Panc1 (cell line): ENCODE data around the gene SESTD1. TPM values are rescaled to one million over a fixed set of nuclear protein-coding genes. Genes with fewer than 3 reads are reported as not detected.

Experiments
- ATAC-seq: fragments of 200-7000 bp; cut with Tn5 transposase; 2 replicates; pipeline ENCODE4 v1.9.1; 2020; ENCODE audit warnings: mild to moderate bottlenecking, moderate library complexity
- BruUV-seq: library from RNA; stranded (reverse); fragments of 400-500 nt; replicated peaks from 2 replicates; lab custom pipeline; 2021; lab: Mats Ljungman, UMichigan
- CTCF ChIA-PET: fragments of 300-600 bp; sonication (Branson Sonifier 250); formaldehyde crosslinking; loops from one replicate; lab custom pipeline; 2022; ENCODE audit warnings: antibody characterized with exemption; lab: Charles Lee
- POLR2A ChIA-PET: fragments of 300-600 bp; sonication (Branson Sonifier 250); formaldehyde crosslinking; loops from one replicate; lab custom pipeline; 2022; ENCODE audit warnings: antibody characterized with exemption; lab: Charles Lee
- DNase-seq: peaks from one replicate; pipeline ENCODE4 v3.0.0-alpha.2; 2010; ENCODE audit warnings: low read depth, low spot score
- H3K27ac ChIP-seq: 2 replicates; pipeline ENCODE4 v1.5.1; 2011; ENCODE audit warnings: mild to moderate bottlenecking, low read length, inconsistent platforms
- H3K27me3 ChIP-seq: fragments of 200-500 bp; sonication (Bioruptor generic); 2 replicates; pipeline ENCODE4 v1.6.0; 2014; ENCODE audit warnings: low read length, inconsistent platforms; ENCODE audit not compliant: control insufficient read depth, insufficient read depth
- H3K36me3 ChIP-seq: fragments of 200-500 bp; sonication (Bioruptor generic); 2 replicates; pipeline ENCODE4 v1.5.1; 2014; ENCODE audit warnings: inconsistent platforms, mild to moderate bottlenecking, low read length, moderate library complexity; ENCODE audit not compliant: control insufficient read depth, insufficient read depth
- H3K4me1 ChIP-seq: 2 replicates; pipeline ENCODE4 v1.5.1; 2011; ENCODE audit warnings: inconsistent platforms, mild to moderate bottlenecking, low read length, moderate library complexity; ENCODE audit not compliant: control insufficient read depth, insufficient read depth
- H3K4me3 ChIP-seq, 2 experiments: 2 replicates each; pipeline ENCODE4 v1.5.1; 2011 to 2012; ENCODE audit warnings: low read depth in 2 of 2, low read length in 2 of 2, mild to moderate bottlenecking in 2 of 2, inconsistent platforms in 1 of 2, moderate library complexity in 1 of 2
- H3K9me3 ChIP-seq: fragments of 200-500 bp; sonication (Bioruptor generic); 2 replicates; pipeline ENCODE4 v1.5.1; 2014; ENCODE audit warnings: low read depth, mild to moderate bottlenecking, inconsistent platforms, low read length, moderate library complexity; ENCODE audit not compliant: control insufficient read depth, insufficient read depth
- POLR2AphosphoS5 ChIP-seq: IDR thresholded peaks from 2 replicates; pipeline ENCODE4 v1.6.1; 2012; ENCODE audit warnings: mild to moderate bottlenecking, low read depth, low read length, moderate library complexity
- SIN3A ChIP-seq: IDR thresholded peaks from 2 replicates; pipeline ENCODE4 v1.6.1; 2012; ENCODE audit warnings: low read depth, mild to moderate bottlenecking, low read length, moderate library complexity, borderline replicate concordance; ENCODE audit not compliant: insufficient read depth
- TCF7L2 ChIP-seq: IDR thresholded peaks from 2 replicates; pipeline ENCODE4 v1.6.1; 2011; ENCODE audit warnings: mild to moderate bottlenecking, low read depth, low read length, inconsistent platforms
- in situ Hi-C: cut with HindIII; loops from 2 replicates; pipeline ENCODE4 v1.10.0; 2016; ENCODE audit warnings: low sequenced_read_pairs, low pct_unique_long_range_greater_than_20kb
- intact Hi-C: fragments of 100-400 bp; cut with micrococcal nuclease; formaldehyde crosslinking; loops from one replicate; pipeline ENCODE4 v1.10.0; 2022; ENCODE audit not compliant: unreplicated experiment
- total RNA-seq: library from RNA; stranded (reverse); gene quantifications from one replicate; pipeline ENCODE4 v1.2.1, GENCODE V29; 2021; ENCODE audit not compliant: unreplicated experiment
- TF ChIP-seq, protein P1 (sequence below), 2 experiments: IDR thresholded peaks; 2 replicates each; pipeline ENCODE4 v1.6.1; 2011 to 2012; ENCODE audit warnings: low read depth in 2 of 2, control low read depth in 1 of 2, low read length in 1 of 2, mild to moderate bottlenecking in 1 of 2, moderate library complexity in 1 of 2; ENCODE audit not compliant: insufficient read depth in 1 of 2
- TF ChIP-seq, protein P2 (sequence below): fragments of 450-650 bp; IDR thresholded peaks from 2 replicates; pipeline ENCODE4 v1.5.1; 2017; ENCODE audit warnings: mild to moderate bottlenecking

SESTD1 gene
- total RNA-seq, 1 experiment from 2014 or later, result 31.3 TPM

DNA sequence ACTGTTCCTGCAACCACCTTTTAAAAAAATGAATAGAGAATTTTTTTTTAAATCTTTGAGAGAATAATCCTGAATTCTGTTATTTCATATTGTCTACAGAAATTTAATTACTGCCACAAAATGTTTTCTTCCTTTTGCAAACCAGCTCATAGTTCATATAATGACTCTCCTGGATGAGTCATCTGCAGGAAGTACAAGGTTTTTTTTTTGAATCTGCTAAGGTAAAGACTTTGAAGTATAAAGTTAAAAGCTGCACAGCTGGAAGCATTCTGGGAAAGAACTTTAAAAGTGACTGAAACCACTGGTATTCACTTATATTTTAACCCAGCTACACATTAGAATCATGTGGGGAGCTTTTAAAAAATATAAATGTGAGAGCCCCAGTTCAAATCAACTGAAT, 25.4 kb downstream of the SESTD1 start:
- TF ChIP-seq TCF7L2 (no peak), POLR2AphosphoS5 (no peak), SIN3A (no peak)
- TF ChIP-seq, protein P1, sequence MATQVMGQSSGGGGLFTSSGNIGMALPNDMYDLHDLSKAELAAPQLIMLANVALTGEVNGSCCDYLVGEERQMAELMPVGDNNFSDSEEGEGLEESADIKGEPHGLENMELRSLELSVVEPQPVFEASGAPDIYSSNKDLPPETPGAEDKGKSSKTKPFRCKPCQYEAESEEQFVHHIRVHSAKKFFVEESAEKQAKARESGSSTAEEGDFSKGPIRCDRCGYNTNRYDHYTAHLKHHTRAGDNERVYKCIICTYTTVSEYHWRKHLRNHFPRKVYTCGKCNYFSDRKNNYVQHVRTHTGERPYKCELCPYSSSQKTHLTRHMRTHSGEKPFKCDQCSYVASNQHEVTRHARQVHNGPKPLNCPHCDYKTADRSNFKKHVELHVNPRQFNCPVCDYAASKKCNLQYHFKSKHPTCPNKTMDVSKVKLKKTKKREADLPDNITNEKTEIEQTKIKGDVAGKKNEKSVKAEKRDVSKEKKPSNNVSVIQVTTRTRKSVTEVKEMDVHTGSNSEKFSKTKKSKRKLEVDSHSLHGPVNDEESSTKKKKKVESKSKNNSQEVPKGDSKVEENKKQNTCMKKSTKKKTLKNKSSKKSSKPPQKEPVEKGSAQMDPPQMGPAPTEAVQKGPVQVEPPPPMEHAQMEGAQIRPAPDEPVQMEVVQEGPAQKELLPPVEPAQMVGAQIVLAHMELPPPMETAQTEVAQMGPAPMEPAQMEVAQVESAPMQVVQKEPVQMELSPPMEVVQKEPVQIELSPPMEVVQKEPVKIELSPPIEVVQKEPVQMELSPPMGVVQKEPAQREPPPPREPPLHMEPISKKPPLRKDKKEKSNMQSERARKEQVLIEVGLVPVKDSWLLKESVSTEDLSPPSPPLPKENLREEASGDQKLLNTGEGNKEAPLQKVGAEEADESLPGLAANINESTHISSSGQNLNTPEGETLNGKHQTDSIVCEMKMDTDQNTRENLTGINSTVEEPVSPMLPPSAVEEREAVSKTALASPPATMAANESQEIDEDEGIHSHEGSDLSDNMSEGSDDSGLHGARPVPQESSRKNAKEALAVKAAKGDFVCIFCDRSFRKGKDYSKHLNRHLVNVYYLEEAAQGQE (IDR thresholded peaks at IDR 0.05; ENCODE audit: insufficient read depth in 1 of 2, low read depth in 2 of 2, low read length in 1 of 2), result no peak
- TF ChIP-seq, protein P2, sequence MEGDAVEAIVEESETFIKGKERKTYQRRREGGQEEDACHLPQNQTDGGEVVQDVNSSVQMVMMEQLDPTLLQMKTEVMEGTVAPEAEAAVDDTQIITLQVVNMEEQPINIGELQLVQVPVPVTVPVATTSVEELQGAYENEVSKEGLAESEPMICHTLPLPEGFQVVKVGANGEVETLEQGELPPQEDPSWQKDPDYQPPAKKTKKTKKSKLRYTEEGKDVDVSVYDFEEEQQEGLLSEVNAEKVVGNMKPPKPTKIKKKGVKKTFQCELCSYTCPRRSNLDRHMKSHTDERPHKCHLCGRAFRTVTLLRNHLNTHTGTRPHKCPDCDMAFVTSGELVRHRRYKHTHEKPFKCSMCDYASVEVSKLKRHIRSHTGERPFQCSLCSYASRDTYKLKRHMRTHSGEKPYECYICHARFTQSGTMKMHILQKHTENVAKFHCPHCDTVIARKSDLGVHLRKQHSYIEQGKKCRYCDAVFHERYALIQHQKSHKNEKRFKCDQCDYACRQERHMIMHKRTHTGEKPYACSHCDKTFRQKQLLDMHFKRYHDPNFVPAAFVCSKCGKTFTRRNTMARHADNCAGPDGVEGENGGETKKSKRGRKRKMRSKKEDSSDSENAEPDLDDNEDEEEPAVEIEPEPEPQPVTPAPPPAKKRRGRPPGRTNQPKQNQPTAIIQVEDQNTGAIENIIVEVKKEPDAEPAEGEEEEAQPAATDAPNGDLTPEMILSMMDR, result no peak
- intact Hi-C loops, result no loop called here
- H3K27ac ChIP-seq, result no peak overlapping the region
- CTCF ChIA-PET, result interaction anchor here (0.6 to 0.7 kb wide), 3 partner anchors 25 to 505 kb away, joined by 3 to 4 read pairs (median 3); no protein-coding TSS in a partner anchor
- in situ Hi-C loops, result no loop called here
- POLR2A ChIA-PET, result interaction anchor here (0.6 kb wide), 1 partner anchor 9 kb away, joined by 3 read pairs; no protein-coding TSS in a partner anchor
- H3K9me3 ChIP-seq, result no peaks in the 10 kb centered on the region
- DNase-seq (no peak), ATAC-seq (no peak)
- H3K4me1 ChIP-seq, result peaks cover 13% of the 10 kb centered on the region; the same call in 1 of the 2 replicates
- no peak overlapping the region for H3K4me3 ChIP-seq
- no peaks in the 10 kb centered on the region for H3K36me3 ChIP-seq
- no TSS peak for BruUV-seq
- H3K27me3 ChIP-seq, result no peaks in the 10 kb centered on the region

DNA sequence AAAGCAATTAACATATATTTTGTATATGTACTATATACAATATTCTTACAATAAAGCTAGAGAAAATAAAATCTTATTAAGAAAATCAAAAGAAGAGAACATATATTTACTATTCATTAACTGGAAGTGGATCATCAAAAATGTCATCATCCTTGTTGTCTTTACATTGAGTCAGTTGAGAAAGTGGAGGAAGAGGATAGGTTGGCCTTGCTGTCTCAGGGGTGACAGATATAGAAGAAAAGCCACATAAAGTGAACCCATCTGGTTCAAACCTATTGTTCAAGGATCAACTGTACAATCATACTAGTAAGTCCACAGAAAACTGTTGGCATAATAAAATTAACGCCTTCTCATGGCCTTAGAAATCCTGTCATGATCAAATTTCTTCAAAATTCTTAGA, 26.6 kb downstream of the SESTD1 start:
- BruUV-seq, result no TSS peak
- Histone ChIP-seq H3K4me1 (peaks cover 13% of the 10 kb centered on the region; the same call in 1 of the 2 replicates), H3K27ac (no peak overlapping the region), H3K4me3 (no peak overlapping the region), H3K36me3 (no peaks in the 10 kb centered on the region), H3K9me3 (no peaks in the 10 kb centered on the region), H3K27me3 (no peaks in the 10 kb centered on the region)
- intact Hi-C loops (no loop called here), in situ Hi-C loops (no loop called here)
- no peak for ATAC-seq
- TF ChIP-seq, protein P2, result no peak
- no peak for TF ChIP-seq TCF7L2
- no peak for TF ChIP-seq SIN3A
- TF ChIP-seq, protein P1 (IDR thresholded peaks at IDR 0.05; ENCODE audit: insufficient read depth in 1 of 2, low read depth in 2 of 2, low read length in 1 of 2), result no peak
- no peak for TF ChIP-seq POLR2AphosphoS5
- DNase-seq, result no peak
- CTCF ChIA-PET, result no interaction called here
- POLR2A ChIA-PET, result no interaction called here
